Hematopoietic multipotent progenitor cell treated with erythropoietin and hydrocortisone succinate and interleukin-3 and kit ligand, for 8 days (in vitro differentiated cells): Measurements from ENCODE around the gene ZYG11A.
A peak's percentile ranks its signal among the peaks of the same experiment; 100 is the strongest.

Source experiments
- DNase-seq: peaks from one replicate; pipeline ENCODE4 v3.0.0-alpha.2; 2015

The ZYG11A gene

GRCh38 chr1:52919051-52919722, 76.6 kb downstream of the ZYG11A start:
- DNase-seq: no peak

- no peak for DNase-seq
Observed at GRCh38 chr1:52919723-52920483, 77.3 kb downstream of the ZYG11A start.

GRCh38 chr1:52920791-52921291, 78.3 kb downstream of the ZYG11A start:
- no peak for DNase-seq

- no peak for DNase-seq
Observed at GRCh38 chr1:52925571-52926005, 83.0 kb downstream of the ZYG11A start.

- no peak for DNase-seq
Observed at GRCh38 chr1:52926864-52927211, 84.3 kb downstream of the ZYG11A start.

GRCh38 chr1:52927212-52928014, 84.9 kb downstream of the ZYG11A start, which contains the start of gene SCP2:
SCP2 (plus strand) TSS chr1:52927276; CDS start chr1:52927397, 121 bp downstream.
- DNase-seq: peak; percentile 62

- no peak for DNase-seq
Observed at GRCh38 chr1:52928015-52928404, 85.5 kb downstream of the ZYG11A start.

- DNase-seq: no peak
Observed at GRCh38 chr1:52929019-52929418, 86.5 kb downstream of the ZYG11A start.

GRCh38 chr1:52937433-52938182, 95.0 kb downstream of the ZYG11A start:
- DNase-seq: no peak

GRCh38 chr1:52938183-52938451, 95.6 kb downstream of the ZYG11A start:
- no peak for DNase-seq

- no peak for DNase-seq
Observed at GRCh38 chr1:52943876-52944416, 101.4 kb downstream of the ZYG11A start.

GRCh38 chr1:52944566-52944965, 102.0 kb downstream of the ZYG11A start:
- DNase-seq: no peak
